ENCODE results near the gene EPOP. TPM values are rescaled to one million over a fixed set of nuclear protein-coding genes. Genes with fewer than 3 reads are reported as not detected.
A peak's percentile ranks its signal among the peaks of the same experiment; 100 is the strongest.

The EPOP gene
- total and polyA plus RNA-seq, 2 donors (not counting 3 experiments of a cell fraction or from before 2014, with no cell fraction given): 0.43 to 2.9 TPM

- intact Hi-C loops (cut with micrococcal nuclease) (no loop called here), dilution Hi-C loops (cut with MboI; ENCODE audit: extremely low pct_ligation_motif_present, low sequenced_read_pairs) (no loop called here)
- no peaks in the 10 kb centered on the region for H3K79me2 ChIP-seq (ENCODE audit: control insufficient read depth, insufficient read depth, low read length)
- ChIA-PET CTCF (interaction anchor here (1.4 to 2.0 kb wide), 2 partner anchors 14 to 19 kb away, joined by 3 to 9 read pairs; no protein-coding TSS in a partner anchor), POLR2A (no interaction called here)
- no peak overlapping the region for H3K27ac ChIP-seq (ENCODE audit: insufficient read depth, low read depth, low read length)
- FAIRE-seq: no peak
- no peaks in the 10 kb centered on the region for H3K9me3 ChIP-seq (replicated peaks; ENCODE audit: control insufficient read depth, insufficient read depth, low read length)
- no peaks in the 10 kb centered on the region for H3K9me1 ChIP-seq (replicated peaks; ENCODE audit: control insufficient read depth, extremely low read depth, insufficient read depth, low read length)
- H4K20me1 ChIP-seq (replicated peaks; ENCODE audit: control insufficient read depth, extremely low read depth, insufficient read depth, low read length): no peaks in the 10 kb centered on the region
- H3K27me3 ChIP-seq (ENCODE audit: control insufficient read depth in 2 of 2, insufficient read depth in 2 of 2, low read length in 2 of 2): no peaks in the 10 kb centered on the region
- no peaks in the 10 kb centered on the region for H3K4me1 ChIP-seq (ENCODE audit: control insufficient read depth, extremely low read depth, insufficient read depth, low read length)
- BruUV-seq (replicated peaks): TSS peak; percentile 54
- no peak overlapping the region for H3K4me2 ChIP-seq (ENCODE audit: insufficient read depth, low read length)
- TF ChIP-seq CTCF (IDR thresholded peaks at IDR 0.05; ENCODE audit: extremely low read depth in 1 of 2, insufficient read depth in 1 of 2, low read depth in 1 of 2, low read length in 2 of 2) (no peak), GATA2 (IDR thresholded peaks at IDR 0.05; ENCODE audit: insufficient read depth, insufficient read length, low read depth, low read length) (no peak), POLR2AphosphoS5 (IDR thresholded peaks at IDR 0.05; ENCODE audit: insufficient read depth, low read depth, low read length) (no peak), POLR2A (IDR thresholded peaks at IDR 0.05; ENCODE audit: low read depth, low read length) (no peak), JUN (IDR thresholded peaks at IDR 0.05; ENCODE audit: borderline replicate concordance, insufficient read depth, insufficient read length, low read depth) (no peak)
- H2AFZ ChIP-seq (ENCODE audit: low read depth, low read length): no peak overlapping the region
- H3K36me3 ChIP-seq (ENCODE audit: control insufficient read depth in 2 of 2, extremely low read depth in 1 of 2, insufficient read depth in 2 of 2, low read length in 2 of 2): peaks cover 4 to 48% of the 10 kb centered on the region in 2 experiments
- no peak for DNase-seq (ENCODE audit: low read depth, low spot score)
- no peak overlapping the region for H3K9ac ChIP-seq (replicated peaks; ENCODE audit: extremely low read depth, insufficient read depth, low read length)
- no peak overlapping the region for H3K4me3 ChIP-seq (replicated peaks in 1 of 3; ENCODE audit: insufficient read depth in 1 of 3, low read depth in 1 of 3, low read length in 3 of 3)
These were observed 41.7 kb upstream of the EPOP start for GRCh38 chr17:38716368-38717005.

All from endothelial cell of umbilical vein (primary cell).